ENCODE measurements around the gene ANK3.

- TF ChIP-seq CTCF (IDR thresholded peaks at IDR 0.05; ENCODE audit: poor library complexity), result no peak
- no peak for TF ChIP-seq EZH2 (IDR thresholded peaks at IDR 0.05; ENCODE audit: borderline replicate concordance)
Observed at GRCh38 chr10:60125895-60126294, 263.8 kb downstream of the ANK3 start.
